Body of pancreas (tissue), 4 donors: ENCODE results near the gene TNFRSF17.

Experiments
- POLR2A ChIP-seq, 3 donors: fragments of 450-650 bp; IDR thresholded peaks; one replicate each; pipeline ENCODE4 v1.6.1; 2016; ENCODE audit warnings: antibody characterized with exemption in 3 of 3, mild to moderate bottlenecking in 2 of 3
- TF ChIP-seq, protein P1 (sequence below), 7 experiments: fragments of 450-650 bp in 4 of 7; fragments of 200-600 bp in 3 of 7; sonication (generic) in 3 of 7; IDR thresholded peaks; one replicate each; pipeline ENCODE4 v1.5.1; 2016 to 2019; ENCODE audit warnings: antibody characterized with exemption in 7 of 7

DNA sequence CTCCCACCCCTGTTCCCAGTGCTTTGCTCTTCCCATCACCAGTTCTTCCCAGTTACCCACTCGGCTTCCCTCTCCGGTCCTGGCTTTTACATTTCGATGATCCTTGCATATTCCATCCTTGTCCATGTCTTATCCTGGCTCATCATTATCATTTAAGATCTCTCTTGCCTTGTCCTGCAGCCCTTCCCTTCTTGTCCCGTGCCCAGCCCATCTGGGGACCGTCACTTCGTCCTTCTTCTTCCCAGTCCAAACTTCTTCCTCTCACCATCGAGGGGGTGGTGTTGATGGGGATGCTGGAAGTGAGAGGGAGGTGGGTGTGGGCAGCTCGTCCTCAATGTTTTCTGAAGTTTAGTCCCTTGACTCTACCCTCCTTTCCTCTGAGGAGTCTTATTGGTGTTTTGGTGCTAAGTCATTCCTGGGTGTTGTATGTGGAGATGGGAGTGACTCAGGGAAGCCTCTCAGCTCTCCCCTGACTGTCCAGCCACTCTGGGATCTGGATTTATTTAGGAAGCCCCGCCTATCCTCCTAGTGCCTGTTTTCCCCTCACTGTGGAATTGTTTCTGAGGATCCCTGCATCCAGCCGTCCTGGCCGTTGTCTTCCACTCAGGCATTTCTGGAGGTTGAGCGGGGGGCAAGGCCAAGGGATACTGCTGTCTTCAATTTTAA is 12.5 kb downstream of the TNFRSF17 start:
- TF ChIP-seq POLR2A (IDR thresholded peaks at IDR 0.05): no peak
- TF ChIP-seq, protein P1, sequence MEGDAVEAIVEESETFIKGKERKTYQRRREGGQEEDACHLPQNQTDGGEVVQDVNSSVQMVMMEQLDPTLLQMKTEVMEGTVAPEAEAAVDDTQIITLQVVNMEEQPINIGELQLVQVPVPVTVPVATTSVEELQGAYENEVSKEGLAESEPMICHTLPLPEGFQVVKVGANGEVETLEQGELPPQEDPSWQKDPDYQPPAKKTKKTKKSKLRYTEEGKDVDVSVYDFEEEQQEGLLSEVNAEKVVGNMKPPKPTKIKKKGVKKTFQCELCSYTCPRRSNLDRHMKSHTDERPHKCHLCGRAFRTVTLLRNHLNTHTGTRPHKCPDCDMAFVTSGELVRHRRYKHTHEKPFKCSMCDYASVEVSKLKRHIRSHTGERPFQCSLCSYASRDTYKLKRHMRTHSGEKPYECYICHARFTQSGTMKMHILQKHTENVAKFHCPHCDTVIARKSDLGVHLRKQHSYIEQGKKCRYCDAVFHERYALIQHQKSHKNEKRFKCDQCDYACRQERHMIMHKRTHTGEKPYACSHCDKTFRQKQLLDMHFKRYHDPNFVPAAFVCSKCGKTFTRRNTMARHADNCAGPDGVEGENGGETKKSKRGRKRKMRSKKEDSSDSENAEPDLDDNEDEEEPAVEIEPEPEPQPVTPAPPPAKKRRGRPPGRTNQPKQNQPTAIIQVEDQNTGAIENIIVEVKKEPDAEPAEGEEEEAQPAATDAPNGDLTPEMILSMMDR (IDR thresholded peaks at IDR 0.05): no peak
